GM04503 (cell line): ENCODE measurements around the gene AVL9.
A peak's percentile ranks its signal among the peaks of the same experiment; 100 is the strongest.
"Not testable (repeated sequence)": the region's sequence is repeated elsewhere in the genome, so short reads cannot be mapped to it uniquely, and the experiment has no call there.

Experiments used
- DNase-seq: peaks from one replicate; pipeline ENCODE4 v3.0.0-alpha.2; 2012; ENCODE audit warnings: low read depth

AVL9 gene

DNA sequence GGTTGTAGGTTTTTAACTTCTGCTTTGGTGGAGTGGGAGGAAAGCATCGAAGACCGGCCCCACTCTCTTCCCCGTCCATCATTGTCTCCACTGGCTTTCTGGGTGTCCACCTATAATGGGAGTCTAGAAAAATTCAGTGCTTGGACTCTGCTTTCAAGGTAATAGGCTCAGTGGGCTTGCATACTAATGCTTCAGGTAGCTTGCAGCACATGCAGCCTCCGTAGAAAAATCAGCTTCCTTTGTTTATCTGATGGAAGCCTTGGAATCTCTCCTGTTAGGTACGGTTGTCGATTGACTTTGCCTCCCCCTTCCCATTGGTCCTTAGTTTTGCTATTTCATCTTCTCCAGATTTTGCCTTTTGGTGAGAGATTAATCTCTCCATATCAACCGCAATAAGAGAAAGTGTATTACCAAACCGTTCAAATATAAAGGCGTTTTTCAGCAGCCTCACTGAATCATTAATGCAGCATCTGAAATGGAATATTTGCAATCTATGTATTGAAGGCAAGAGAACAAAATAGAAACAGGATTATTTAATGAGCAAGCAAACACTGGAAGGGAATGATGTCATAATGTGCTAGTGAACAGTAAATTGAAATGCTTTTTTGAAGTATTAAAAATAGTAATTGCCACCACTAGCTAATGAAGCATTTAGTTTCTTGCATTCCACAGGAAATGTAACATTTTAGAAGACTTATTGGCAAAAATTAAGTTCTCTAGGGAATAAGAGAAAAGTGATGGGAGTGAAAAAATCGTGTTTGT lies 944 bp downstream of the AVL9 start:
- DNase-seq, result no peak

DNA sequence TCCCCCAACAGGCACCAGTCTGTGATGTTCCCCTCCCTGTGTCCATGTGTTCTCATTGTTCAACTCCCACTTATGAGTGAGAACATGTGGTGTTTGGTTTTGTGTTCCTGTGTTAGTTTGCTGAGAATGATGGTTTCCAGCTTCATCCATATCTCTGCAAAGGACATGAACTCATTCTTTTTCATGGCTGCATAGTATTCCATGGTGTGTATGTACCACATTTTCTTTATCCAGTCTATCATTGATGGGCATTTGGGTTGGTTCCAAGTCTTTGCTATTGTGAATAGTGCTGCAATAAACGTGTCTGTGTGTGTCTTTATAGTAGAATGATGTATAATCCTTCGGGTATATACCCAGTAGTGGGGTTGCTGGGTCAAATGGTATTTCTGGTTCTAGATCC lies 4.5 kb downstream of the AVL9 start:
- DNase-seq, result not testable (repeated sequence)

DNA sequence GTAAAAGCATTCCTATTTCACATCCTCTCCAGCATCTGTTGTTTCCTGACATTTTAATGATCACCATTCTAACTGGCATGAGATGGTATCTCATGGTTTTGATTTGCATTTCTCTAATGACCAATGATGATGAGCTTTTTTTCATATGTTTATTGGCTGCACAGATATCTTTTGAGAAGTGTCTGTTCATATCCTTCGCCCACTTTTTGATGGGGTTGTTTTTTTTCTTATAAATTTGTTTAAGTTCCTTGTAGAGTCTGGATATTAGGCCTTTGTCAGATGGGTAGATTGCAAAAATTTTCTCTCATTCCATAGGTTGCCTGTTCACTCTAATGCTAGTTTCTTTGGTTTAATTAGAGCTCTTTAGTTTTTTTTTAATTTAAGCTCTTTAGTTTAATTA lies 4.9 kb downstream of the AVL9 start:
- DNase-seq, result not testable (repeated sequence)

DNA sequence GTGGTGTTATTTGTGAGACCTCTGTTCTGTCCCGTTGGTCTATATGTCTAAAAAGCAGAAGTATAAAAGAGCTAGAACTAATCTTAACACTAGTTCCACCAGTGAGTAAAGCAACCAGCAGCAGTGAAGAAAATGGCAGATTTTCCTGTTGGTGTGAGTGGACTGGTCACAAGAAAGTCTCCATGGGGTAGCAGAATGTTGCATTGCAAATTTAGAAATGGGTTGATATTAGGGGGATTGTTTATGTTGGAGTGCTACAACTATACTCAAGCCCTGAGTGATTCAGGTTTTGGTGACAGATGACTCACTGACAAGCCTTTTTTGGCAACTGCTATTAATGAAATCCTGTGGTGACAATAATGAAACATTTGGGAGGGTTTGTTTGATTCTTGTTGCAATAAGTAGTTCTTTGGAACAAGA lies 5.6 kb downstream of the AVL9 start:
- DNase-seq, result no peak

DNA sequence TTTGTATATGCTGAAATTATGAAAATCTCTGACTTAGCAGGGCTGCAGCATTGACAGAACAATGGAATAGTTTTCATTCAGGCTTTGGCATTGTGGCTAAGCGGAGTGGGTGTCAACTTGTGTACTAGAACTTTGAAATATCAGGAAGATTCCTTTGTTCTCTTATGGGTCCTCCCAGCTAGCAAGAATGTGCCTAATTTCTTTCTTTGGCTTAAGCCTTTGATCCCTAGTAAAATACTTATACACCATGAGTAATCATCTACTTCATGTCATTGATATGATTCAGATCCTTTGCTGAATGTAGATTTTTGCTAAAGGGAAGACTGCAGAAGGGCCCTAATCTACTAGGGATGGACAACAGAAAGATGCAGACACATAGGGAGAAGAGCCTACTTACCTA lies 6.2 kb downstream of the AVL9 start:
- DNase-seq, result no peak

DNA sequence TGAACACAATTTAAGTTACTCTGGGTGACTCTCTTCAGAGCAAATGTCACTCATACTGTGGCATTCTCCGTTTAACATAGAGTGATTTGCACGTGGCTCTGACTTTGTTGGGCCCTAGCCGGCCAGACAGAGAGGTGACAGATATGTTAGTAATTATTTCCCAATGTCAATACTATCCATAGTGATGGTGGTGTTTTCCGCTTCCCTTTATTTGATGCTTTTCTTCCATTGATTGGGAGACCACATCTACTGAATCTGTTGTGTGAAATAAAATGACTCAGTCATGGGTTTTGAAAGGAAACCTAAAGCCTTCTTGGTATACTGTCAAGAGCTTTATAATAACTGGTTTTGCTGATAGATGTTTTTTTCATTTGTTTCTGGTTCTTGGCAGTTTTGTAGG lies 7.4 kb downstream of the AVL9 start:
- DNase-seq, result no peak

- DNase-seq, result peak; percentile 82
Observed at GRCh38 chr7:32506266-32507054, 11.2 kb downstream of the AVL9 start.

- DNase-seq, result no peak
Observed at GRCh38 chr7:32507414-32507813, 12.1 kb downstream of the AVL9 start.

DNA sequence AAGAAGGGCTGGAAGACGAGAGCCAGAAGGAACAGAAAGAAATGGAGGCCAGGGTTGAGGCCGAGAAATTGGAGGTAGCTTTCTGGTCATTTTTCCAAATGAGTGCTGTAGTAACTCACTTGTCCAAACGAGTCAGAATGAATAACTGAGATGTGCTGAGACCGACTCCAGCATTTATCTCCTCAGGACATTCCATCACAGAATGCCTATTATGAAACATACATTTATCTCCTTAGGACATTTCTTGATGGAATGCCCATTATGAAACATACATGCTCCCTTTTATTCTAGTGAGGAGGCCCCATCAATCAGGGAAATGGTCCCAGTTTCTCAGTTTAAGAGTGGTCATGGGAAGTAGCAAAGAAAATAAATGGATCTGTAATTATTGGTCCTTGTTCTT lies 16.5 kb downstream of the AVL9 start:
- DNase-seq, result no peak

DNA sequence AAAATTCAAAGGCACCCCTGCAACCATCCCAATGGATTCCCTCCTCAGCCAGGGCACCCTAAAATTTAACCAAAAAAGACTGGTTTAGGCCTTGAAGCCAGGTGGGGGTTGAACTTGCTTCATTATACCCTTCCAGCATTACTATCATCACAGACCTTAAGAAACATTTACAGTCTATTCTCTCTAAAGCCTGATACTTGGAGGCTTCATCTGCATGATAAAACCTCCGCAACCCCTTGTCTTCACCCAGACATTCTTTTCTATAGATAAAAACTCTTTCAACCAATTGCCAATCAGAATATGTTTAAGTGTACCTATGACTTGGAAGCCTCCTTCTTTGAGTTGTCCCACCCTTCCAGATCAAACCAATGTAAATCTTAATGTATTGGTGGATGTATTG lies 17.9 kb downstream of the AVL9 start:
- DNase-seq, result no peak

DNA sequence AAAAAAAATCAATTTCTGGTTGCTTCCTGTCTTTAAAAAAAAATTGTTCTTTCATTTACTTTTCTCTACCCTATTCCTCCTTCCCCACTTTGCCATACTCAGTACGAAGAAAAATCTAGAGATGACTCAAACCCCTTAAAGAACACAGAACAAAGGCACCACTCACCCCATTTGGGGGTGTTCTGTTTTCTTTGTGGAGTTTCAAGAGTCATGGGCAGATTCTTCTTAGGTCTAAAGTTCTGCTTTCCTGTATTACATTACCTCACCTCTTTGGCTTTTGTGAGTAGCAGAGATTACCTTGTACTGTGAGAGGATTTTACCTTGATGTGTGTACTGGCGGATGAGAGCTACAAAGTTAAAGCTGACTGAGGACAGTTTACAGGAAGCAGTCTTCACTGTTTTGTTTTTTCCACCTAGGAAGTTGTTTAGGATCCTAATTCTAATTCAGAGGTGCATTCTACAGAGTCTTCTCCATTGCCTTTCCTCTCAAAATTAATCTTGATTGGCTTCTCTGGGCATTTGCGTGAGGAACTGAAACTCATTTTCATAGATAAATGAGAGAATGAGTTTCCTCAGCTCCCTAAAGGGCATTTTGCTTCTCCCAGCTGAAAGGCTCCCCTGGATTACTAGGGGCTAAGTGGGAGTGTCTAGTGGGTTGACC lies 20.7 kb downstream of the AVL9 start:
- DNase-seq, result no peak

GRCh38 chr7:32516551-32517100 lies 21.3 kb downstream of the AVL9 start:
- DNase-seq, result no peak

DNA sequence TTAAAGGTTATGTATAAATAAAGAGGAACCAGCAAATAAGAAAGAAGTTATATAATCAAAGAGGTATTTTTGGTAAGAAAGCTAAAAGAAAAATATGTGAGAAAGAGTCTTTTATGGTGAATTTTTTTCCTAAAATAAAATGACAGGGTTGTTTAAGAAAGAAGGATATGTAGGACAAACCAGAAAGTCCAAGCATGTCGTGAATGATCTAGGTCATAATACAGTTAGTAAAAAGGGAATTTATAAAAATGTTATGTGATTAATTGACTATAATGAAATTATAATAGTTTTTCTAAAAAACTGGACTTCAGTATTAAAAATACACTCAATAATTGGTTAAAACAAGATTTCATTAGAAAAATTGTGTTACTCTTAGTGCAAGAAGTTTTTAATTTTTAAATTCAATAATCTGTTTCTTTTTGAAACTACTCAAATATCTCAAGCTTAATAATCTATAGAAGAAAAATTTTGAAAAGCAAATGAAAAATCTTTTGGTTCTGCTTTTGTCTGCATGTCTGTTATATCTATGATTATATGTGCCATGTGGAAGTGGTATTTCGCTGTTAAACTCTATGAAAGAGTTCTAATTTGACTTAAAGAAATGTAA lies 23.3 kb downstream of the AVL9 start:
- no peak for DNase-seq

DNA sequence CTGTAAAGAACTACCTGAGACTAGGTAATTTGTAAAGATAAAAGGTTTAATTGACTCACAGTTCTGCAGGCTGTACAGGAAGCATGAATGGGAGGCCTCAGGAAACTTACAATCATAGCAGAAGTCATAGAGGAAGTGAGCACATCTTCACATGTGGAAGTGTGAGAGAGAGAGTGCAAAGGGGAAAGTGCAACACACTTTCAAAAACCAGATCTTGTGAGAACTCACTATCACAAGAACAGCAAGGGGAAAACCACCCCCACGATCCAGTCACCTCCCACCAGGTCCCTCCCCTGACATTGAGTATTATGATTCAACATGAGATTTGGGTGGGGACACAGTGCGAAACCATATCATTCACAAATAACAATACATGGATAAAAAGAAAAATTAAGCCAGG lies 24.5 kb downstream of the AVL9 start:
- DNase-seq, result no peak

- no peak for DNase-seq
Observed at GRCh38 chr7:32522746-32523530, 27.6 kb downstream of the AVL9 start.

- no peak for DNase-seq
Observed at GRCh38 chr7:32524631-32525030, 29.3 kb downstream of the AVL9 start.

DNA sequence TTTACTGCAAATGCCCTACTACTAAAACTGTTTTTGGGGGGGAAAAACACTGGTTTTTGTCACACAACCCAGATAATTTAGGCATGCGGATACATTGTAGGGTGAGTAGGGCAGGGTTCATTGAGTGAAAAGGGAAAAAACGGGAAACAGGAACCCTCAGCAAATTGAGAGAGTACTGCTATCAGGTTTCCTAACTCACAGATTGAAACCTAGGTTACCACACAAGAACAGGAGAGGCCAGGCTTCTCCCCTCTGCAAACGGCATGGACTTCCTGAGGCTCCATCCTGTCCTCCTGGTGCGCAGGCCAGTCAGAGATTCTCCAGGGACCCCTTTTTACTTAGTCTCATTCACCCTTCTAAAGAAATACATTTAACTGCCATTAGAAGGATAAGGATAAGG lies 30.6 kb downstream of the AVL9 start:
- no peak for DNase-seq

DNA sequence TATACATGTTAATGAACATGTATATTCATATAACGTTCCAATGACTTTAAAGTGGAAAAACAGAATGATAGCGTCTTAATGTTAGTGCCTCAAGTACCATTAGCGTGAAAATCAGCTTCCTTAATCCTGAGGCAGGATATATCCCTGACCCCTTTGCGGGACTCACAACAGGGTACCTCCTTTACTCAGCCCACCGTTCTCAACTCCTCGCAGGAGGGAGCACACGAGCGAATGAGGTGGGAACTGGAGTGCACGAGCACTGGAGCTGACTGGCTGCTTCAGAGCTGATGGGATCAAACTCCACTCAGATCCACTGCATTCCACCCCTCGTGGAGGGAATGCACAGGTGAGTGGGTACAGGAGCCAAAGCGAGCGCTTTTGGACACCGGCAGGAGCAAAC lies 36.1 kb downstream of the AVL9 start:
- DNase-seq, result no peak

GRCh38 chr7:32532086-32532485 lies 36.8 kb downstream of the AVL9 start:
- DNase-seq, result no peak

- no peak for DNase-seq
Observed at GRCh38 chr7:32532716-32533115, 37.4 kb downstream of the AVL9 start.

DNA sequence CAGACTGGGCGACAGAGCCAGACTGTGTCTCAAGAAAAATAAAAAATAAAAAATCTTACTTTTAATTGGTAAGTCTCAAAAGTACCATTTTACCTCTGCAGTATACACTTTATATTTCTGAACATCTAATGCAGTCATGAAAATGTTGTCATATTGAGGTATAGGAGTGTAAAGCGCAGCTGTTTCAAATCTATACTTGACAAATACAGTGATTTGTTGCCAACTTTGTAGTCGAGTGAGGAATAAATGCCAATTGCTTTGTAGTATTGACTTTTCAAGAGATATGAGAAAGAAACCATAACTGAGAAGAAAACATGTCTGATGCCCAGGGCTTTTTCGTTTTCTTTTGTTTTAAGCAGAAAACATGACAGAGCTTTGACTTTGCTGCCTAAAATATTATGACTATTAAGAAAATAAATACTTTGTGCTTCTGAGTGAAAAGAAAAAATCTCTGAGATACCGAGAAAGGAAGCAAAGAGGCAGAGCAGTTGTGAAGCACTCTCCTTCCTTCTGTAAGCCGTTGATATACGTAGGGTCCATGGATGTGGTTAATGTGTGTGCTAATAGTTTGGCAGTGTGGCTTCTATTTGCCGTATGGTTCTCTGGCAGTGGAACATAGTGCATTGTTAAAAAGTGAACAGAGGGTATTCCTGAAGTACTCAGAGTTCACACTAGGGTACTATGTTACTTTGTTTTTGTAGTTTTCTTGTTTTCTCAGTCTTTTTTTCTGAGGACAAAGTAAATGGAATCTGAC lies 38.2 kb downstream of the AVL9 start:
- no peak for DNase-seq
